Measurements from ENCODE around the gene HS3ST1. TPM values are rescaled to one million over a fixed set of nuclear protein-coding genes. Genes with fewer than 3 reads are reported as not detected.

HS3ST1 gene
- total RNA-seq, 2 donors from 2014 or later, result 1.3 to 2.8 TPM

GRCh38 chr4:11376571-11376970, 52.1 kb downstream of the HS3ST1 start:
- no peaks in the 10 kb centered on the region for H3K27me3 ChIP-seq (ENCODE audit: control insufficient read depth, insufficient read depth, low read length, poor library complexity, severe bottlenecking)
- H3K4me1 ChIP-seq (ENCODE audit: control insufficient read depth, insufficient read depth, low read length), result peaks cover 6% of the 10 kb centered on the region
- no peak overlapping the region for H3K27ac ChIP-seq (ENCODE audit: low read depth, low read length)
- Mint-ChIP-seq H3K27ac (no peak overlapping the region), H3K27me3 (ENCODE audit: insufficient read depth) (no peaks in the 10 kb centered on the region), H3K4me3 (no peak overlapping the region), H3K36me3 (ENCODE audit: low read depth) (no peaks in the 10 kb centered on the region), H3K9me3 (peaks cover 1% of the 10 kb centered on the region), H3K4me1 (peaks cover 15% of the 10 kb centered on the region)
- no peaks in the 10 kb centered on the region for H3K36me3 ChIP-seq (ENCODE audit: control insufficient read depth, insufficient read depth, low read length)
- H3K9me3 ChIP-seq (ENCODE audit: control insufficient read depth, low read length), result peaks cover 5% of the 10 kb centered on the region
- no peak for TF ChIP-seq CTCF (conservative IDR thresholded peaks at IDR 0.05)
- WGBS, 2 experiments (ENCODE audit: insufficient coverage in 1 of 2, insufficient read length in 1 of 2), result 77 to 84% methylated on average over 4 of the region's 4 CpGs
- no peak for DNase-seq
- H3K4me3 ChIP-seq (ENCODE audit: low read length), result no peak overlapping the region
- no peak overlapping the region for H3K9ac ChIP-seq (ENCODE audit: extremely low read depth, low read length, poor library complexity, severe bottlenecking)

GRCh38 chr4:11376146-11376545, 52.5 kb downstream of the HS3ST1 start:
- H3K9me3 ChIP-seq (ENCODE audit: control insufficient read depth, low read length), result peaks cover 5% of the 10 kb centered on the region
- DNase-seq, result no peak
- WGBS, 2 experiments (ENCODE audit: insufficient coverage in 1 of 2, insufficient read length in 1 of 2), result 80 to 83% methylated on average over 6 to 7 of the region's 7 CpGs
- H3K27ac Mint-ChIP-seq, result no peak overlapping the region
- H3K4me3 Mint-ChIP-seq, result no peak overlapping the region
- no peaks in the 10 kb centered on the region for H3K36me3 Mint-ChIP-seq (ENCODE audit: low read depth)
- no peaks in the 10 kb centered on the region for H3K27me3 ChIP-seq (ENCODE audit: control insufficient read depth, insufficient read depth, low read length, poor library complexity, severe bottlenecking)
- H3K9me3 Mint-ChIP-seq, result peaks cover 1% of the 10 kb centered on the region
- H3K4me1 ChIP-seq (ENCODE audit: control insufficient read depth, insufficient read depth, low read length), result peaks cover 6% of the 10 kb centered on the region
- no peaks in the 10 kb centered on the region for H3K36me3 ChIP-seq (ENCODE audit: control insufficient read depth, insufficient read depth, low read length)
- H3K9ac ChIP-seq (ENCODE audit: extremely low read depth, low read length, poor library complexity, severe bottlenecking), result no peak overlapping the region
- H3K4me3 ChIP-seq (ENCODE audit: low read length), result no peak overlapping the region
- TF ChIP-seq CTCF (conservative IDR thresholded peaks at IDR 0.05), result no peak
- no peaks in the 10 kb centered on the region for H3K27me3 Mint-ChIP-seq (ENCODE audit: insufficient read depth)
- no peak overlapping the region for H3K27ac ChIP-seq (ENCODE audit: low read depth, low read length)
- peaks cover 15% of the 10 kb centered on the region for H3K4me1 Mint-ChIP-seq

GRCh38 chr4:11368701-11369115, 60.0 kb downstream of the HS3ST1 start:
- peaks cover 2% of the 10 kb centered on the region for H3K27me3 Mint-ChIP-seq (ENCODE audit: insufficient read depth)
- H3K27ac ChIP-seq (ENCODE audit: low read depth, low read length), result no peak overlapping the region

More at GRCh38 chr4:11368701-11369115, 60.0 kb downstream of the HS3ST1 start:
- WGBS, 2 experiments (ENCODE audit: insufficient coverage in 1 of 2, insufficient read length in 1 of 2), result 97 to 98% methylated on average over 11 to 53 of the region's 53 CpGs
- H3K27me3 ChIP-seq (ENCODE audit: control insufficient read depth, insufficient read depth, low read length, poor library complexity, severe bottlenecking), result no peaks in the 10 kb centered on the region
- Mint-ChIP-seq H3K9me3 (peaks cover 7% of the 10 kb centered on the region), H3K4me3 (no peak overlapping the region), H3K36me3 (ENCODE audit: low read depth) (no peaks in the 10 kb centered on the region), H3K27ac (no peak overlapping the region), H3K4me1 (peaks cover 5% of the 10 kb centered on the region)
- no peak overlapping the region for H3K9ac ChIP-seq (ENCODE audit: extremely low read depth, low read length, poor library complexity, severe bottlenecking)
- no peak for TF ChIP-seq CTCF (conservative IDR thresholded peaks at IDR 0.05)
- DNase-seq, result no peak
- no peak overlapping the region for H3K4me3 ChIP-seq (ENCODE audit: low read length)
- H3K4me1 ChIP-seq (ENCODE audit: control insufficient read depth, insufficient read depth, low read length), result no peaks in the 10 kb centered on the region
- no peaks in the 10 kb centered on the region for H3K36me3 ChIP-seq (ENCODE audit: control insufficient read depth, insufficient read depth, low read length)
- H3K9me3 ChIP-seq (ENCODE audit: control insufficient read depth, low read length), result no peaks in the 10 kb centered on the region
